GM06990 (cell line): Measurements from ENCODE around the gene DIP2B.

ENCODE experiments used
- DNase-seq: peaks from one replicate; pipeline ENCODE4 v3.0.0-alpha.2; 2011; ENCODE audit not compliant: insufficient read length; ENCODE audit errors: extremely low read depth
- H3K27me3 ChIP-seq: replicated peaks from 2 replicates; pipeline ENCODE4 v1.6.0; 2011; ENCODE audit warnings: low read length; ENCODE audit not compliant: control insufficient read depth, insufficient read depth
- H3K36me3 ChIP-seq: 2 replicates; pipeline ENCODE4 v1.5.1; 2011; ENCODE audit warnings: low read length; ENCODE audit not compliant: control insufficient read depth, insufficient read depth
- H3K4me3 ChIP-seq: replicated peaks from 2 replicates; pipeline ENCODE4 v1.5.1; 2011; ENCODE audit warnings: low read depth, mild to moderate bottlenecking, control low read depth, low read length
- CTCF ChIP-seq: IDR thresholded peaks from 2 replicates; pipeline ENCODE4 v1.5.1; 2011; ENCODE audit warnings: low read length, control low read depth, mild to moderate bottlenecking, inconsistent platforms; ENCODE audit not compliant: insufficient read depth, poor library complexity, severe bottlenecking

DIP2B gene

GRCh38 chr12:50634379-50634778 lies 129.6 kb downstream of the DIP2B start:
- no peak for DNase-seq
- H3K27me3 ChIP-seq: no peaks in the 10 kb centered on the region
- no peaks in the 10 kb centered on the region; the same call in none of the 2 replicates for H3K36me3 ChIP-seq
- no peak for TF ChIP-seq CTCF
- H3K4me3 ChIP-seq: no peak overlapping the region

GRCh38 chr12:50635364-50635763 lies 130.6 kb downstream of the DIP2B start:
- no peak for DNase-seq
- Histone ChIP-seq H3K4me3 (no peak overlapping the region), H3K36me3 (no peaks in the 10 kb centered on the region; the same call in none of the 2 replicates), H3K27me3 (no peaks in the 10 kb centered on the region)
- no peak for TF ChIP-seq CTCF

- DNase-seq: no peak
- Histone ChIP-seq H3K36me3 (no peaks in the 10 kb centered on the region; the same call in none of the 2 replicates), H3K4me3 (no peak overlapping the region), H3K27me3 (no peaks in the 10 kb centered on the region)
- no peak for TF ChIP-seq CTCF
Measured at GRCh38 chr12:50635857-50636256, 131.1 kb downstream of the DIP2B start.

GRCh38 chr12:50636505-50636904 lies 131.7 kb downstream of the DIP2B start:
- no peak overlapping the region for H3K4me3 ChIP-seq
- no peaks in the 10 kb centered on the region for H3K27me3 ChIP-seq
- TF ChIP-seq CTCF: no peak
- no peaks in the 10 kb centered on the region; the same call in none of the 2 replicates for H3K36me3 ChIP-seq
- no peak for DNase-seq

GRCh38 chr12:50637870-50638481 lies 133.2 kb downstream of the DIP2B start:
- H3K4me3 ChIP-seq: no peak overlapping the region
- DNase-seq: peak; percentile 22
- TF ChIP-seq CTCF: peak; percentile 45
- peaks cover 2% of the 10 kb centered on the region for H3K36me3 ChIP-seq
- H3K27me3 ChIP-seq: no peaks in the 10 kb centered on the region

- peaks cover 2% of the 10 kb centered on the region for H3K36me3 ChIP-seq
- no peak for DNase-seq
- no peak for TF ChIP-seq CTCF
- H3K27me3 ChIP-seq: no peaks in the 10 kb centered on the region
- H3K4me3 ChIP-seq: no peak overlapping the region
Measured at GRCh38 chr12:50638482-50638880, 133.7 kb downstream of the DIP2B start.
